ENCODE measurements around the gene ARL14EPL.
"Not testable (repeated sequence)": the region's sequence is repeated elsewhere in the genome, so short reads cannot be mapped to it uniquely, and the experiment has no call there.

The ARL14EPL gene

DNA sequence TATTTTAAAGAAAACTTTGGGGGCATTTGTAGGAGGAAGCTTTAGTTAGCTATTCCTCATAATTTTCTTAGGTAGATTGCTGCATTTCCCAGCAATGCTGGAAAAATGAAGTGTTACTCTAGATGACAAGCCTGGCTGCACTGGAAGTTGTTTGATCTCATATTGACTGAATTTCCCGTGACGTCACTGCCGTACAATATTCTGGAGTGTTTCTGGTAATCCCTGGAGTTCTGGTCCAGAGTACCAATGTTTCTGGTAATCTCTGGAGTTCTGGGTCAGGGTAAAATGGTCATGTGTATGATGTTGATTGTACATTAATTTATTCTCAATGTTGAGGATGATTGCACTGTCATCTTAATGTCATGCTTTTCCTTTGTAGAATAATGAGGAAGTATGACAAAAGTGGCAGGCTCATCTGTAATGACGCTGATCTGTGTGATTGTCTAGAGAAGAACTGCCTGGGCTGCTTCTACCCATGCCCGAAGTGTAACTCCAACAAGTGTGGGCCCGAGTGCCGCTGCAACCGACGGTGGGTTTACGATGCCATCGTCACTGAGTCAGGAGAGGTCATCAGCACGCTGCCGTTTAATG is 26.2 kb downstream of the ARL14EPL start:
- DNase-seq, result no peak

DNA sequence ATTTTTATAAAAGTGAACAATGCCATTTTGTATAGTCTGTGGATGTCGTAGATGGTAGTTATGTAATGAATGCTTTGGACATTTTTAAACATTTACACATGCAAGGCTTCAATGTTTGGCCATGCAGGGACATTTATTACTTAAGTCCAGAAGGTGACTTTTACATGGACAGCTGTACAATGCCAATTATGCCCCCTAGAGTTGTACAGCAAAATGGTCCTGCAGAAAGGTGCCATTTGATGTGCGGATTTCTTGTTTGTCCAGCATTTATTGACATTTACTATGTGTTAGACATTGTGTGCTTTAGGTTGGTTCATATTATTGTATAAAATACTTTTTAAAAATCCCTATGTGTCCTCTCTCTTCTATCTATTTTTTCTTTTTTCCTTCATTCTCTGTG is 30.1 kb downstream of the ARL14EPL start:
- DNase-seq, result no peak

- DNase-seq, result no peak
These were observed 31.7 kb downstream of the ARL14EPL start for GRCh38 chr5:116063950-116064349.

- peak; percentile 15 for DNase-seq
These were observed 35.9 kb downstream of the ARL14EPL start for GRCh38 chr5:116068028-116068632.

GRCh38 chr5:116071211-116071610 is 38.9 kb downstream of the ARL14EPL start:
- DNase-seq, result no peak

GRCh38 chr5:116075191-116075831 is 43.0 kb downstream of the ARL14EPL start:
- DNase-seq, result no peak

GRCh38 chr5:116076496-116076895 is 44.2 kb downstream of the ARL14EPL start:
- DNase-seq, result no peak

GRCh38 chr5:116078199-116078598 is 45.9 kb downstream of the ARL14EPL start:
- no peak for DNase-seq

DNA sequence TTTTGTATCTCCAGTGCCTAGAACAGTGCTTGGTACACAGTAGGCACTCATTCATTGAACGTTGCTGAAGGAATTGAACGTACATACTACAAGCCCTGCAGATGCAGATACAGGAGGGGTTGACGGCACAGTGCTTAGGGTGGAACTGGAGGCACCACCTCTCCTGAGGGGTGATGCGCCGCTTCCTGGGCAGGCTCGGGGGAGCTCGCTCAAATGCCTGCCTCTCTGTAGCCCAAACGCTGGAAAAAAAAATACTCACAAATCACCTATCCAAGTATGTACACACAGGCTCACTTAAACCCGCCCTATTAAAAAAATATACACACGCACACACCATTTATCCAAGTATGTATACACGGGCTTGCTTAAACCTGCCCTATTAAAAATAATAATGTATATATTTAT is 52.0 kb downstream of the ARL14EPL start:
- DNase-seq, result peak; percentile 4

- peak; percentile 65 for DNase-seq
These were observed 52.8 kb downstream of the ARL14EPL start, which contains the start of gene COMMD10 for GRCh38 chr5:116084871-116085715. TSS of gene COMMD10 (plus strand) at chr5:116085025.

- DNase-seq, result not testable (repeated sequence)
These were observed 54.0 kb downstream of the ARL14EPL start for GRCh38 chr5:116086309-116086708.

DNA sequence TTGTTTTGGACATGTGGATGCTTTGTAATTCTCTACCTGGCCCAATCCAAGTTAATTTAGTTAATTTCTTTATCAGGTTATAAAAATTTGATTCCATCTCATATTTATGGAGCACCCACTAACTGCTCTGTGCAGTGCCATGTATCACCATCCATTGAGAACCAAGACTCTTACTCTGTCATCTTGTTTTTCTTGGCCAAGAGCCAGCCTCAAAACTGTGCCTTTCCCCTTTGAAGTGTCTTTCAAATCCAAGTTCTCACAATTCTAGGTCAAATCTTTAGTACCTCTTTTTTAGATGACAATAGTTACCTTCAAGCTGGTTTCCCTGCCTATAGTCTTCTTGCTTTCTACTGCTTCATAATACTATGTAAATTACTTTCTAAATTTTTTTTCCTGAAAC is 55.8 kb downstream of the ARL14EPL start:
- DNase-seq, result no peak

GRCh38 chr5:116090302-116090701 is 58.0 kb downstream of the ARL14EPL start:
- DNase-seq, result no peak

- DNase-seq, result no peak
These were observed 59.1 kb downstream of the ARL14EPL start for GRCh38 chr5:116091416-116091815.

- DNase-seq, result no peak
These were observed 65.0 kb downstream of the ARL14EPL start for GRCh38 chr5:116097301-116097700.

GRCh38 chr5:116098998-116099397 is 66.7 kb downstream of the ARL14EPL start:
- DNase-seq, result no peak

DNA sequence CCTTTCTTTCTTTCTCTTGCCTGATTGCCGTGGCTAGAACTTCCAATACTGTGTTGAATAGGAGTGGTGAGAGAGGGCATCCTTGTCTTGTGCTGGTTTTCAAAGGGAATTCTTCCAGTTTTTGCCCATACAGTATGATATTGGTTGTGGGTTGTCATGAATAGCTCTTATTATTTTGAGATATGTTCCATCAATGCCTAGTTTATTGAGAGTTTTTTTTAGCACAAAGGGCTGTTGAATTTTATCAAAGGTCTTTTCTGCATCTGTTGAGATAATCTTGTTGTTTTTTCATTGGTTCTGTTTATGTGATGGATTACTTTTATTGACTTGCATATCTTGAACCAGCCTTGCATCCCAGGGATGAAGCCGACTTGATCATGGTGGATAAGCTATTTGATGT is 72.7 kb downstream of the ARL14EPL start:
- DNase-seq, result not testable (repeated sequence)

Data from T-helper 9 cell (primary cell).